HCT116 (cell line): ENCODE data around the gene ITPR2. TPM values are rescaled to one million over a fixed set of nuclear protein-coding genes. Genes with fewer than 3 reads are reported as not detected.
A peak's percentile ranks its signal among the peaks of the same experiment; 100 is the strongest.

Source experiments
- ATAC-seq: fragments of 200-7000 bp; cut with Tn5 transposase; 2 replicates; pipeline ENCODE4 v1.9.1; 2020; ENCODE audit warnings: mild to moderate bottlenecking, moderate library complexity
- BruUV-seq: library from RNA; stranded (reverse); fragments of 400-500 nt; replicated peaks from 2 replicates; lab custom pipeline; 2021; lab: Mats Ljungman, UMichigan
- CTCF ChIA-PET: fragments of 300-600 bp; sonication (Branson Sonifier 250); formaldehyde crosslinking; loops from one replicate; lab custom pipeline; 2021; ENCODE audit warnings: antibody characterized with exemption; lab: Charles Lee
- POLR2A ChIA-PET: fragments of 300-600, 350-600 bp; sonication (Branson Sonifier 250); formaldehyde crosslinking; loops from one replicate; lab custom pipeline; 2021; ENCODE audit warnings: antibody characterized with exemption; lab: Charles Lee
- RAD21 ChIA-PET, 2 experiments: fragments of 300-600 bp; sonication (Branson Sonifier 250); formaldehyde crosslinking; loops; one replicate each; lab custom pipeline; 2023; ENCODE audit warnings: low total read pairs in 2 of 2; ENCODE audit not compliant: uncharacterized antibody in 2 of 2, unreplicated experiment in 2 of 2, low non-redundant PET in 1 of 2; lab: Charles Lee
- DNase-seq: peaks from one replicate; pipeline ENCODE4 v3.0.0-alpha.2; 2010; ENCODE audit warnings: low read depth, low spot score
- H2AFZ ChIP-seq: fragments of 200-600 bp; shearing (Covaris generic), sonication (generic); 2 replicates; pipeline ENCODE4 v1.6.1; 2017; ENCODE audit warnings: low read depth, mixed run types, mixed read lengths, antibody characterized with exemption, low read length; ENCODE audit not compliant: poor library complexity, severe bottlenecking
- H3K27ac ChIP-seq: 2 replicates; pipeline ENCODE4 v1.5.1; 2012; ENCODE audit warnings: low read depth, low read length
- H3K27me3 ChIP-seq: fragments of 200-600 bp; sonication (generic); 2 replicates; pipeline ENCODE4 v1.6.1; 2016; ENCODE audit warnings: mixed run types, low read length, mixed read lengths; ENCODE audit not compliant: insufficient read depth
- H3K36me3 ChIP-seq, 2 experiments: fragments of 200-500 bp in 1 of 2; fragments of 200-600 bp in 1 of 2; sonication (Bioruptor generic) in 1 of 2; sonication (generic) in 1 of 2; 2 replicates each; pipeline versions ENCODE4 v1.5.1 to v1.6.1; 2014 to 2016; ENCODE audit warnings: low read length in 2 of 2, inconsistent platforms in 1 of 2, mixed read lengths in 1 of 2, mixed run types in 1 of 2; ENCODE audit not compliant: insufficient read depth in 2 of 2, control insufficient read depth in 1 of 2
- H3K4me1 ChIP-seq, 2 experiments: fragments of 200-600 bp in 1 of 2; sonication (generic) in 1 of 2; 2 replicates each; pipeline versions ENCODE4 v1.5.1 to v1.6.1; 2012 to 2017; ENCODE audit warnings: low read length in 2 of 2, inconsistent platforms in 1 of 2, mild to moderate bottlenecking in 1 of 2, mixed read lengths in 1 of 2, mixed run types in 1 of 2, moderate library complexity in 1 of 2; ENCODE audit not compliant: insufficient read depth in 2 of 2, control insufficient read depth in 1 of 2
- H3K4me2 ChIP-seq: fragments of 200-600 bp; sonication (generic); 2 replicates; pipeline ENCODE4 v1.6.1; 2017; ENCODE audit warnings: mixed run types, low read length, mixed read lengths
- H3K4me3 ChIP-seq, 2 experiments: fragments of 200-600 bp in 1 of 2; sonication (generic) in 1 of 2; replicated peaks in 1 of 2; 2 replicates each; pipeline ENCODE4 v1.5.1; 2011 to 2016; ENCODE audit warnings: low read length in 2 of 2, control low read depth in 1 of 2, low read depth in 1 of 2, mild to moderate bottlenecking in 1 of 2, mixed read lengths in 1 of 2, mixed run types in 1 of 2
- H3K79me2 ChIP-seq: fragments of 200-600 bp; sonication (generic); 2 replicates; pipeline ENCODE4 v1.6.1; 2017; ENCODE audit warnings: mild to moderate bottlenecking, mixed run types, low read length, moderate library complexity, mixed read lengths; ENCODE audit not compliant: insufficient read depth
- H3K9ac ChIP-seq: fragments of 200-600 bp; sonication (generic); 2 replicates; pipeline ENCODE4 v1.6.1; 2016; ENCODE audit warnings: low read length, mixed read lengths
- H3K9me2 ChIP-seq: fragments of 200-600 bp; sonication (generic), shearing (Covaris generic); 2 replicates; pipeline ENCODE4 v1.6.1; 2017; ENCODE audit warnings: mixed run types, mild to moderate bottlenecking, moderate library complexity; ENCODE audit not compliant: insufficient read depth
- H3K9me3 ChIP-seq, 2 experiments: fragments of 200-500 bp in 1 of 2; fragments of 200-600 bp in 1 of 2; sonication (Bioruptor generic) in 1 of 2; sonication (generic) in 1 of 2; 2 replicates each; pipeline ENCODE4 v1.6.1; 2014 to 2017; ENCODE audit warnings: low read length in 2 of 2, mixed read lengths in 2 of 2, inconsistent platforms in 1 of 2, low read depth in 1 of 2, mild to moderate bottlenecking in 1 of 2, mixed run types in 1 of 2, moderate library complexity in 1 of 2; ENCODE audit not compliant: control insufficient read depth in 1 of 2, insufficient read depth in 1 of 2
- H4K20me1 ChIP-seq: fragments of 200-600 bp; sonication (generic), shearing (Covaris generic); 2 replicates; pipeline ENCODE4 v1.6.1; 2017; ENCODE audit warnings: mixed run types, mild to moderate bottlenecking, moderate library complexity; ENCODE audit not compliant: insufficient read depth
- POLR2A ChIP-seq: IDR thresholded peaks from 2 replicates; pipeline ENCODE4 v1.7.0; 2011; ENCODE audit warnings: borderline replicate concordance; ENCODE audit not compliant: insufficient read depth, insufficient read length; ENCODE audit errors: extremely low read depth
- RAD21 ChIP-seq: IDR thresholded peaks from 2 replicates; pipeline ENCODE4 v1.6.1; 2012; ENCODE audit warnings: low read depth, mild to moderate bottlenecking
- SIN3A ChIP-seq: IDR thresholded peaks from 2 replicates; pipeline ENCODE4 v1.6.1; 2012; ENCODE audit warnings: low read depth
- YY1 ChIP-seq: IDR thresholded peaks from 2 replicates; pipeline ENCODE4 v1.6.1; 2011; ENCODE audit warnings: low read length, low read depth, moderate library complexity, mild to moderate bottlenecking; ENCODE audit not compliant: insufficient replicate concordance; ENCODE audit errors: extremely low read depth
- ZBTB33 ChIP-seq: IDR thresholded peaks from 2 replicates; pipeline ENCODE4 v1.6.1; 2011; ENCODE audit warnings: mild to moderate bottlenecking, low read length, moderate library complexity; ENCODE audit not compliant: insufficient replicate concordance; ENCODE audit errors: extremely low read depth
- intact Hi-C: fragments of 100-400 bp; cut with micrococcal nuclease; formaldehyde crosslinking; loops from 2 replicates; pipeline ENCODE4 v1.10.0; 2022
- total RNA-seq: library from RNA; stranded (reverse); gene quantifications from one replicate; pipeline ENCODE4 v1.2.1, GENCODE V29; 2021; ENCODE audit not compliant: unreplicated experiment
- TF ChIP-seq, protein P1 (sequence below), 3 experiments: fragments of 200-600 bp in 1 of 3; sonication (generic) in 1 of 3; IDR thresholded peaks in 2 of 3; conservative IDR thresholded peaks in 1 of 3; 2 replicates each; pipeline ENCODE4 v1.5.1; 2012 to 2017; ENCODE audit warnings: low read depth in 2 of 3, low read length in 2 of 3, antibody characterized with exemption in 1 of 3, borderline replicate concordance in 1 of 3, control low read depth in 1 of 3, mild to moderate bottlenecking in 1 of 3, mixed read lengths in 1 of 3, mixed run types in 1 of 3, moderate library complexity in 1 of 3; ENCODE audit not compliant: insufficient read depth in 1 of 3
- TF ChIP-seq, protein P2 (sequence below): IDR thresholded peaks from 2 replicates; pipeline ENCODE4 v1.6.1; 2012; ENCODE audit warnings: low read depth

Gene ITPR2
- total RNA-seq, 1 experiment from 2014 or later: 6.5 TPM

- no peaks in the 10 kb centered on the region for H4K20me1 ChIP-seq
- H3K27ac ChIP-seq: no peak overlapping the region
- no peaks in the 10 kb centered on the region for H3K9me3 ChIP-seq
- no peaks in the 10 kb centered on the region for H3K27me3 ChIP-seq
- DNase-seq: peak; percentile 41
- no peak overlapping the region for H2AFZ ChIP-seq
- no TSS peak for BruUV-seq
- H3K36me3 ChIP-seq: no peaks in the 10 kb centered on the region
- peak; percentile 82 for ATAC-seq
- H3K4me1 ChIP-seq: no peaks in the 10 kb centered on the region
- CTCF ChIA-PET: interaction anchor here (1.6 to 1.8 kb wide), 3 partner anchors 50 to 533 kb away, joined by 5 to 11 read pairs (median 7); no protein-coding TSS in a partner anchor
- no peak overlapping the region for H3K9ac ChIP-seq
- RAD21 ChIA-PET: no interaction called here
- no peak overlapping the region for H3K4me2 ChIP-seq
- intact Hi-C loops: loop anchor here (1.0 to 5.0 kb wide), 3 partner anchors 219 to 554 kb away; no protein-coding TSS in a partner anchor
- TF ChIP-seq ZBTB33: no peak
- TF ChIP-seq SIN3A: no peak
- TF ChIP-seq POLR2A: no peak
- TF ChIP-seq, protein P1, sequence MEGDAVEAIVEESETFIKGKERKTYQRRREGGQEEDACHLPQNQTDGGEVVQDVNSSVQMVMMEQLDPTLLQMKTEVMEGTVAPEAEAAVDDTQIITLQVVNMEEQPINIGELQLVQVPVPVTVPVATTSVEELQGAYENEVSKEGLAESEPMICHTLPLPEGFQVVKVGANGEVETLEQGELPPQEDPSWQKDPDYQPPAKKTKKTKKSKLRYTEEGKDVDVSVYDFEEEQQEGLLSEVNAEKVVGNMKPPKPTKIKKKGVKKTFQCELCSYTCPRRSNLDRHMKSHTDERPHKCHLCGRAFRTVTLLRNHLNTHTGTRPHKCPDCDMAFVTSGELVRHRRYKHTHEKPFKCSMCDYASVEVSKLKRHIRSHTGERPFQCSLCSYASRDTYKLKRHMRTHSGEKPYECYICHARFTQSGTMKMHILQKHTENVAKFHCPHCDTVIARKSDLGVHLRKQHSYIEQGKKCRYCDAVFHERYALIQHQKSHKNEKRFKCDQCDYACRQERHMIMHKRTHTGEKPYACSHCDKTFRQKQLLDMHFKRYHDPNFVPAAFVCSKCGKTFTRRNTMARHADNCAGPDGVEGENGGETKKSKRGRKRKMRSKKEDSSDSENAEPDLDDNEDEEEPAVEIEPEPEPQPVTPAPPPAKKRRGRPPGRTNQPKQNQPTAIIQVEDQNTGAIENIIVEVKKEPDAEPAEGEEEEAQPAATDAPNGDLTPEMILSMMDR (IDR thresholded peaks at IDR 0.05 in 2 of 3, conservative IDR thresholded peaks at IDR 0.05 in 1 of 3; ENCODE audit: borderline replicate concordance in 1 of 3, insufficient read depth in 1 of 3, low read depth in 2 of 3, low read length in 2 of 3): peak; percentile 50 to 86 (median 73); a peak in 5 of 6 replicates
- no peak for TF ChIP-seq YY1
- TF ChIP-seq RAD21: peak; percentile 84
- TF ChIP-seq, protein P2, sequence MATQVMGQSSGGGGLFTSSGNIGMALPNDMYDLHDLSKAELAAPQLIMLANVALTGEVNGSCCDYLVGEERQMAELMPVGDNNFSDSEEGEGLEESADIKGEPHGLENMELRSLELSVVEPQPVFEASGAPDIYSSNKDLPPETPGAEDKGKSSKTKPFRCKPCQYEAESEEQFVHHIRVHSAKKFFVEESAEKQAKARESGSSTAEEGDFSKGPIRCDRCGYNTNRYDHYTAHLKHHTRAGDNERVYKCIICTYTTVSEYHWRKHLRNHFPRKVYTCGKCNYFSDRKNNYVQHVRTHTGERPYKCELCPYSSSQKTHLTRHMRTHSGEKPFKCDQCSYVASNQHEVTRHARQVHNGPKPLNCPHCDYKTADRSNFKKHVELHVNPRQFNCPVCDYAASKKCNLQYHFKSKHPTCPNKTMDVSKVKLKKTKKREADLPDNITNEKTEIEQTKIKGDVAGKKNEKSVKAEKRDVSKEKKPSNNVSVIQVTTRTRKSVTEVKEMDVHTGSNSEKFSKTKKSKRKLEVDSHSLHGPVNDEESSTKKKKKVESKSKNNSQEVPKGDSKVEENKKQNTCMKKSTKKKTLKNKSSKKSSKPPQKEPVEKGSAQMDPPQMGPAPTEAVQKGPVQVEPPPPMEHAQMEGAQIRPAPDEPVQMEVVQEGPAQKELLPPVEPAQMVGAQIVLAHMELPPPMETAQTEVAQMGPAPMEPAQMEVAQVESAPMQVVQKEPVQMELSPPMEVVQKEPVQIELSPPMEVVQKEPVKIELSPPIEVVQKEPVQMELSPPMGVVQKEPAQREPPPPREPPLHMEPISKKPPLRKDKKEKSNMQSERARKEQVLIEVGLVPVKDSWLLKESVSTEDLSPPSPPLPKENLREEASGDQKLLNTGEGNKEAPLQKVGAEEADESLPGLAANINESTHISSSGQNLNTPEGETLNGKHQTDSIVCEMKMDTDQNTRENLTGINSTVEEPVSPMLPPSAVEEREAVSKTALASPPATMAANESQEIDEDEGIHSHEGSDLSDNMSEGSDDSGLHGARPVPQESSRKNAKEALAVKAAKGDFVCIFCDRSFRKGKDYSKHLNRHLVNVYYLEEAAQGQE: no peak
- H3K79me2 ChIP-seq: no peaks in the 10 kb centered on the region
- POLR2A ChIA-PET: no interaction called here
- no peaks in the 10 kb centered on the region for H3K9me2 ChIP-seq
- H3K4me3 ChIP-seq: no peak overlapping the region
Measured at GRCh38 chr12:26651566-26652188, 181.3 kb downstream of the ITPR2 start.
